SU-DHL-6 (cell line): Measurements from ENCODE around the gene ZNF197.
"Not testable (repeated sequence)": the region's sequence is repeated elsewhere in the genome, so short reads cannot be mapped to it uniquely, and the experiment has no call there.

Source experiments
- H2AFZ ChIP-seq: fragments of 200-600 bp; sonication (generic); 2 replicates; pipeline ENCODE4 v1.6.1; 2014; ENCODE audit warnings: low read depth, mild to moderate bottlenecking, moderate library complexity, mixed read lengths, antibody characterized with exemption, low read length; ENCODE audit not compliant: severe bottlenecking
- H3F3A ChIP-seq: fragments of 200-600 bp; shearing (Covaris generic); 2 replicates; pipeline ENCODE4 v1.6.0; 2016; ENCODE audit warnings: antibody characterized with exemption, mild to moderate bottlenecking; ENCODE audit not compliant: insufficient read depth
- H3K27ac ChIP-seq: fragments of 200-600 bp; sonication (generic); 2 replicates; pipeline ENCODE4 v1.5.1; 2016; ENCODE audit warnings: low read depth, mild to moderate bottlenecking, low read length, moderate library complexity, mixed read lengths
- H3K27me3 ChIP-seq: fragments of 200-600 bp; sonication (generic), shearing (Covaris generic); 2 replicates; pipeline ENCODE4 v1.6.0; 2014; ENCODE audit warnings: mild to moderate bottlenecking, low read length
- H3K36me3 ChIP-seq: fragments of 200-600 bp; sonication (generic); 2 replicates; pipeline ENCODE4 v1.6.1; 2014; ENCODE audit warnings: mild to moderate bottlenecking, low read length, mixed read lengths
- H3K4me2 ChIP-seq: fragments of 300-600, 200-600 bp; shearing (Covaris generic), sonication (generic); 2 replicates; pipeline ENCODE4 v1.6.0; 2014; ENCODE audit warnings: low read length, low read depth, mild to moderate bottlenecking; ENCODE audit not compliant: poor library complexity, severe bottlenecking
- H3K4me3 ChIP-seq: fragments of 200-600 bp; sonication (generic); 2 replicates; pipeline ENCODE4 v1.5.1; 2014; ENCODE audit warnings: antibody characterized with exemption, low read length, mild to moderate bottlenecking, mixed read lengths; ENCODE audit not compliant: insufficient read depth, poor library complexity, severe bottlenecking
- H3K79me2 ChIP-seq: fragments of 200-600 bp; sonication (generic); 2 replicates; pipeline ENCODE4 v1.6.1; 2014; ENCODE audit warnings: mild to moderate bottlenecking, low read length, moderate library complexity; ENCODE audit not compliant: insufficient read depth
- H3K9ac ChIP-seq: fragments of 200-600 bp; sonication (generic); 2 replicates; pipeline ENCODE4 v1.7.0; 2014; ENCODE audit warnings: mild to moderate bottlenecking, low read length
- H3K9me2 ChIP-seq: fragments of 200-600 bp; sonication (generic); replicated peaks from 2 replicates; pipeline ENCODE4 v1.6.1; 2014; ENCODE audit warnings: low read length; ENCODE audit not compliant: insufficient read depth
- H3K9me3 ChIP-seq: fragments of 200-600 bp; sonication (generic); 2 replicates; pipeline ENCODE4 v1.6.1; 2014; ENCODE audit warnings: low read length, mixed read lengths; ENCODE audit not compliant: insufficient read depth
- H4K20me1 ChIP-seq: fragments of 200-600 bp; sonication (generic); 2 replicates; pipeline ENCODE4 v1.6.1; 2014; ENCODE audit warnings: low read depth, mild to moderate bottlenecking, antibody characterized with exemption, low read length, moderate library complexity, mixed read lengths
- CTCF ChIP-seq: fragments of 200-600 bp; sonication (generic); IDR thresholded peaks from one replicate; pipeline ENCODE4 v1.5.1; 2017; ENCODE audit warnings: antibody characterized with exemption, mild to moderate bottlenecking, low read length, moderate library complexity; ENCODE audit not compliant: insufficient read depth, poor library complexity, severe bottlenecking
- EZH2phosphoT487 ChIP-seq: fragments of 200-600 bp; sonication (generic), shearing (Covaris generic); conservative IDR thresholded peaks from 2 replicates; pipeline ENCODE4 v1.6.1; 2018; ENCODE audit warnings: mild to moderate bottlenecking, antibody characterized with exemption, low read length, moderate library complexity, mixed read lengths

ZNF197 gene

GRCh38 chr3:44624749-44625480 is at the start of gene ZNF197:
TSS of gene ZNF197 (plus strand) at chr3:44625036. CDS start at chr3:44629155, 4,119 bp downstream.
- Histone ChIP-seq H3K36me3 (no peaks in the 10 kb centered on the region), H3K79me2 (peaks cover 31% of the 10 kb centered on the region), H3K4me2 (peak within 1 kb of the TSS; percentile 93), H3K4me3 (peak within 1 kb of the TSS; percentile 76), H3K9me2 (no peaks in the 10 kb centered on the region), H3F3A (no peaks in the 10 kb centered on the region), H4K20me1 (no peaks in the 10 kb centered on the region), H3K27ac (peak within 1 kb of the TSS; percentile 16), H2AFZ (peak within 1 kb of the TSS; percentile 95), H3K9me3 (no peaks in the 10 kb centered on the region), H3K27me3 (no peaks in the 10 kb centered on the region), H3K9ac (peak within 1 kb of the TSS; percentile 72)
- TF ChIP-seq EZH2phosphoT487 = no peak
- no peak for TF ChIP-seq CTCF

GRCh38 chr3:44576613-44577012 is 48.2 kb upstream of the ZNF197 start:
- Histone ChIP-seq H3F3A (no peaks in the 10 kb centered on the region), H3K4me3 (no peak overlapping the region), H3K9me3 (no peaks in the 10 kb centered on the region), H3K9me2 (no peaks in the 10 kb centered on the region), H3K79me2 (no peaks in the 10 kb centered on the region), H2AFZ (no peak overlapping the region), H3K4me2 (no peak overlapping the region), H3K9ac (no peak overlapping the region), H3K36me3 (no peaks in the 10 kb centered on the region), H3K27me3 (no peaks in the 10 kb centered on the region), H3K27ac (no peak overlapping the region), H4K20me1 (no peaks in the 10 kb centered on the region)
- TF ChIP-seq EZH2phosphoT487 (no peak), CTCF (no peak)

- not testable (repeated sequence) for H3K9ac ChIP-seq, H3K79me2 ChIP-seq, H4K20me1 ChIP-seq, H3F3A ChIP-seq, H3K36me3 ChIP-seq, H3K27me3 ChIP-seq, H3K27ac ChIP-seq, H3K9me3 ChIP-seq, H3K9me2 ChIP-seq, H3K4me2 ChIP-seq, H3K4me3 ChIP-seq, H2AFZ ChIP-seq
Observed at GRCh38 chr3:44577354-44577952, 47.4 kb upstream of the ZNF197 start.

- not testable (repeated sequence) for H3K9ac ChIP-seq, H3K27me3 ChIP-seq, H3K27ac ChIP-seq, H2AFZ ChIP-seq, H3K36me3 ChIP-seq, H3K4me3 ChIP-seq, H3F3A ChIP-seq, H3K9me3 ChIP-seq, H4K20me1 ChIP-seq, H3K9me2 ChIP-seq, H3K4me2 ChIP-seq, H3K79me2 ChIP-seq
Observed at GRCh38 chr3:44578316-44578715, 46.5 kb upstream of the ZNF197 start.

- H2AFZ ChIP-seq, H3K79me2 ChIP-seq, H3K9ac ChIP-seq, H3K4me3 ChIP-seq, H3K9me2 ChIP-seq, H4K20me1 ChIP-seq, H3F3A ChIP-seq, H3K27ac ChIP-seq, H3K27me3 ChIP-seq, H3K36me3 ChIP-seq, H3K4me2 ChIP-seq, H3K9me3 ChIP-seq: not testable (repeated sequence)
Observed at GRCh38 chr3:44578924-44579515, 45.8 kb upstream of the ZNF197 start.

GRCh38 chr3:44579749-44580148 is 45.1 kb upstream of the ZNF197 start:
- H3K4me3 ChIP-seq, H3K9me2 ChIP-seq, H3K9ac ChIP-seq, H3K79me2 ChIP-seq, H3K27me3 ChIP-seq, H3K36me3 ChIP-seq, H3F3A ChIP-seq, H3K4me2 ChIP-seq, H3K27ac ChIP-seq, H2AFZ ChIP-seq, H4K20me1 ChIP-seq, H3K9me3 ChIP-seq: not testable (repeated sequence)
